GM19193 (cell line): ENCODE measurements around the gene FCHO1.
A peak's percentile ranks its signal among the peaks of the same experiment; 100 is the strongest.

Experiments
- POLR2A ChIP-seq: IDR thresholded peaks from 4 replicates; pipeline ENCODE4 v1.6.1; 2011; ENCODE audit not compliant: insufficient read depth, insufficient read length; ENCODE audit errors: extremely low read depth

FCHO1 gene

GRCh38 chr19:17766543-17767131 is 15.4 kb downstream of the FCHO1 start:
- TF ChIP-seq POLR2A, result no peak

- no peak for TF ChIP-seq POLR2A
Measured at GRCh38 chr19:17767559-17767958, 16.3 kb downstream of the FCHO1 start.

GRCh38 chr19:17770613-17771012 is 19.3 kb downstream of the FCHO1 start:
- no peak for TF ChIP-seq POLR2A

- no peak for TF ChIP-seq POLR2A
Measured at GRCh38 chr19:17772172-17772571, 20.9 kb downstream of the FCHO1 start.

- TF ChIP-seq POLR2A, result no peak
Measured at GRCh38 chr19:17775245-17775927, 24.1 kb downstream of the FCHO1 start.

- peak; percentile 29 for TF ChIP-seq POLR2A
Measured at GRCh38 chr19:17775991-17776803, 24.9 kb downstream of the FCHO1 start.

- no peak for TF ChIP-seq POLR2A
Measured at GRCh38 chr19:17778251-17778967, 27.1 kb downstream of the FCHO1 start.

GRCh38 chr19:17778968-17779929 is 28.0 kb downstream of the FCHO1 start:
- no peak for TF ChIP-seq POLR2A

- TF ChIP-seq POLR2A, result no peak
Measured at GRCh38 chr19:17780781-17781180, 29.5 kb downstream of the FCHO1 start.

- no peak for TF ChIP-seq POLR2A
Measured at GRCh38 chr19:17784201-17785008, 33.1 kb downstream of the FCHO1 start.

- TF ChIP-seq POLR2A, result no peak
Measured at GRCh38 chr19:17787274-17787913, 36.1 kb downstream of the FCHO1 start.

GRCh38 chr19:17788632-17789031 is 37.4 kb downstream of the FCHO1 start:
- no peak for TF ChIP-seq POLR2A
